GM12872 (cell line): ENCODE measurements around the gene POU3F3.
A peak's percentile ranks its signal among the peaks of the same experiment; 100 is the strongest.

Experiments used
- CTCF ChIP-seq: IDR thresholded peaks from 3 replicates; pipeline ENCODE4 v1.5.1; 2011; ENCODE audit warnings: low read depth, mild to moderate bottlenecking, low read length, moderate library complexity; ENCODE audit not compliant: insufficient read depth

Gene POU3F3

GRCh38 chr2:104849101-104849500 lies 4.8 kb upstream of the POU3F3 start:
- TF ChIP-seq CTCF, result no peak

- TF ChIP-seq CTCF, result peak; percentile 74
These were observed 4.2 kb upstream of the POU3F3 start for GRCh38 chr2:104849618-104850141.

GRCh38 chr2:104850361-104851290 lies 3.3 kb upstream of the POU3F3 start:
- TF ChIP-seq CTCF, result no peak

- TF ChIP-seq CTCF, result no peak
These were observed 2.4 kb upstream of the POU3F3 start for GRCh38 chr2:104851291-104852089.

- no peak for TF ChIP-seq CTCF
These were observed 1.7 kb upstream of the POU3F3 start for GRCh38 chr2:104852090-104852666.

- TF ChIP-seq CTCF, result no peak
These were observed 744 bp downstream of the POU3F3 start for GRCh38 chr2:104854498-104855220.
